K562 (cell line): ENCODE measurements around the gene RNF32. TPM values are rescaled to one million over a fixed set of nuclear protein-coding genes. Genes with fewer than 3 reads are reported as not detected.

Experiments used
- ATAC-seq: fragments of 200-7000 bp; cut with Tn5 transposase; 3 replicates; pipeline ENCODE4 v1.9.1; 2020; ENCODE audit warnings: moderate library complexity
- BruUV-seq: library from RNA; stranded (reverse); fragments of 400-500 nt; replicated peaks from 2 replicates; lab custom pipeline; 2021; lab: Mats Ljungman, UMichigan
- CTCF ChIA-PET: fragments of 300-600 bp; formaldehyde crosslinking; extraction: SDS; loops from one replicate; lab custom pipeline; 2021; ENCODE audit warnings: low intra/inter-chr PET ratio; lab: Yijun Ruan, JAX
- POLR2A ChIA-PET: fragments of 300-600, 350-650 bp; sonication (Branson Sonifier 250); formaldehyde crosslinking; extraction: SDS; loops from one replicate; lab custom pipeline; 2021; ENCODE audit warnings: antibody characterized with exemption, inconsistent platforms; lab: Yijun Ruan, JAX
- DNase-seq, 4 experiments: peaks; one replicate each; pipeline versions ENCODE4 v3.0.0 to v3.0.0-alpha.2; 2011 to 2018; ENCODE audit warnings: low spot score in 3 of 4, mixed read lengths in 3 of 4; ENCODE audit errors: extremely low read depth in 1 of 4
- FAIRE-seq: peaks from 2 replicates; lab custom pipeline; 2011; peaks lifted over from hg19 to GRCh38; lab: Jason Lieb, UNC
- H2AFZ ChIP-seq: 2 replicates; pipeline ENCODE4 v1.6.0; 2011; ENCODE audit warnings: low read depth, low read length, control low read depth, inconsistent platforms
- H3K27ac ChIP-seq: fragments of 200-600 bp; 3 replicates; pipeline ENCODE4 v1.8.0; 2011; ENCODE audit warnings: low read depth, mild to moderate bottlenecking, control low read depth, inconsistent platforms, low read length, moderate library complexity, mixed read lengths; ENCODE audit errors: extremely low read depth
- H3K27me3 ChIP-seq, 2 experiments: fragments of 300-600 bp in 1 of 2; 2 replicates in 1 of 2; 3 replicates in 1 of 2; pipeline versions ENCODE4 v1.6.0 to v1.8.0; 2011; ENCODE audit warnings: inconsistent platforms in 2 of 2, low read length in 2 of 2, mild to moderate bottlenecking in 1 of 2, mixed read lengths in 1 of 2, moderate library complexity in 1 of 2; ENCODE audit not compliant: control insufficient read depth in 2 of 2, insufficient read depth in 2 of 2
- H3K36me3 ChIP-seq: fragments of 300-600 bp; 3 replicates; pipeline ENCODE4 v1.8.0; 2011; ENCODE audit warnings: mild to moderate bottlenecking, low read length, inconsistent platforms; ENCODE audit not compliant: control insufficient read depth, insufficient read depth
- H3K4me1 ChIP-seq, 2 experiments: fragments of 200-600 bp in 1 of 2; replicated peaks in 1 of 2; 2 replicates in 1 of 2; 3 replicates in 1 of 2; pipeline versions ENCODE4 v1.5.1 to v1.8.0; 2011; ENCODE audit warnings: inconsistent platforms in 2 of 2, low read length in 2 of 2, mild to moderate bottlenecking in 1 of 2, mixed read lengths in 1 of 2, moderate library complexity in 1 of 2; ENCODE audit not compliant: control insufficient read depth in 2 of 2, insufficient read depth in 2 of 2
- H3K4me2 ChIP-seq: 2 replicates; pipeline ENCODE4 v1.6.1; 2011; ENCODE audit warnings: low read length, control low read depth, inconsistent platforms, mixed read lengths; ENCODE audit not compliant: insufficient read depth
- H3K4me3 ChIP-seq: fragments of 200-600 bp; sonication (generic), shearing (Covaris generic); 2 replicates; pipeline ENCODE4 v1.5.1; 2016; ENCODE audit warnings: control low read depth, inconsistent platforms
- H3K79me2 ChIP-seq: fragments of 200-600 bp; 3 replicates; pipeline ENCODE4 v1.8.0; 2011; ENCODE audit warnings: low read length, inconsistent platforms; ENCODE audit not compliant: control insufficient read depth, insufficient read depth
- H3K9ac ChIP-seq, 2 experiments: 2 replicates each; pipeline versions ENCODE4 v1.6.0 to v1.6.1; 2011; ENCODE audit warnings: low read depth in 2 of 2, low read length in 2 of 2, control low read depth in 1 of 2, inconsistent platforms in 1 of 2, mild to moderate bottlenecking in 1 of 2, mixed read lengths in 1 of 2; ENCODE audit not compliant: insufficient read depth in 1 of 2
- H3K9me1 ChIP-seq: one replicate; pipeline ENCODE4 v1.6.0; 2011; ENCODE audit warnings: inconsistent platforms, mild to moderate bottlenecking, low read length, moderate library complexity; ENCODE audit not compliant: control insufficient read depth, insufficient read depth
- H3K9me3 ChIP-seq: replicated peaks from 2 replicates; pipeline ENCODE4 v1.5.1; 2011; ENCODE audit warnings: low read depth, low read length, inconsistent platforms; ENCODE audit not compliant: control insufficient read depth, insufficient read depth
- H4K20me1 ChIP-seq: replicated peaks from 2 replicates; pipeline ENCODE4 v1.6.1; 2011; ENCODE audit warnings: low read length, inconsistent platforms, mixed read lengths; ENCODE audit not compliant: control insufficient read depth, insufficient read depth
- CBFA2T2 ChIP-seq: fragments of 450-650 bp; conservative IDR thresholded peaks from 2 replicates; pipeline ENCODE4 v1.6.1; 2017; ENCODE audit warnings: mild to moderate bottlenecking
- HMG20B ChIP-seq: fragments of 250-450 bp; sonication (Bioruptor Pico); IDR thresholded peaks from 2 replicates; pipeline ENCODE4 v1.5.0; 2021; ENCODE audit warnings: mild to moderate bottlenecking
- NFYB ChIP-seq: IDR thresholded peaks from 2 replicates; pipeline ENCODE4 v1.6.1; 2011; ENCODE audit warnings: mild to moderate bottlenecking, moderate library complexity; ENCODE audit not compliant: insufficient read length; ENCODE audit errors: extremely low read depth
- TAF15 ChIP-seq: fragments of 200-400 bp; formaldehyde crosslinking; IDR thresholded peaks from 2 replicates; pipeline ENCODE4 v1.6.1; 2017; ENCODE audit warnings: mild to moderate bottlenecking, low read depth, low read length, moderate library complexity
- TCF3 ChIP-seq: sonication (generic); formaldehyde crosslinking; IDR thresholded peaks from 2 replicates; pipeline ENCODE4 v1.4.0; 2020; ENCODE audit warnings: mild to moderate bottlenecking, missing genetic modification reagents
- ZNF780A ChIP-seq: fragments of 250-450 bp; sonication (Bioruptor Pico); IDR thresholded peaks from 2 replicates; pipeline ENCODE4 v1.5.0; 2021; ENCODE audit warnings: mild to moderate bottlenecking
- WGBS: fragments of 100-300 bp; shearing (Covaris generic); methylation state at CpG from one replicate; pipeline ENCODE4 v1.1.6; 2016; ENCODE audit warnings: low coverage, mixed read lengths; ENCODE audit not compliant: insufficient coverage; ENCODE audit errors: missing lambda C conversion rate; 5-methylcytosine and 5-hydroxymethylcytosine counted together
- in situ Hi-C: fragments of 300-500 bp; cut with MboI; formaldehyde crosslinking; loops from 4 replicates; pipeline ENCODE4 v1.15.0; 2018; ENCODE audit warnings: inconsistent platforms, mixed read lengths
- intact Hi-C: fragments of 100-400 bp; cut with micrococcal nuclease; formaldehyde crosslinking; loops from 2 replicates; pipeline ENCODE4 v1.14.2; 2022
- polyA plus RNA-seq, 8 experiments: library from polyadenylated mRNA; depleted of rRNA in 4 of 8; stranded (reverse) in 5 of 8; unstranded in 3 of 8; fragments of >200 nt; fragmentation: Nextera tagmentation in 2 of 8; fragmentation: Illumina TruSeq in 1 of 8; extraction: Ambion mirVana in 2 of 8; extraction: Trizol in 1 of 8; gene quantifications; 2 replicates each; pipeline versions ENCODE4 v1.2.1 to v1.2.3, GENCODE V29; 2011 to 2014; ENCODE audit warnings: inconsistent platforms in 1 of 8, missing spikeins in 1 of 8
- total RNA-seq, 7 experiments: library from RNA; depleted of rRNA in 6 of 7; stranded (reverse); fragments of >200 nt in 6 of 7; fragmentation: Illumina TruSeq in 2 of 7; extraction: Trizol in 2 of 7; gene quantifications; 2 replicates each; pipeline versions ENCODE4 v1.2.1 to v1.2.3, GENCODE V29; 2011 to 2021; ENCODE audit warnings: low replicate concordance in 1 of 7
- TF ChIP-seq, protein P1 (sequence below), 2 experiments: fragments of 450-650 bp; IDR thresholded peaks; 2 replicates each; pipeline ENCODE4 v1.6.1; 2016; ENCODE audit warnings: mild to moderate bottlenecking in 2 of 2, borderline replicate concordance in 1 of 2, low read depth in 1 of 2, moderate library complexity in 1 of 2
- TF ChIP-seq, protein P2 (sequence below): fragments of 450-650 bp; formaldehyde crosslinking; conservative IDR thresholded peaks from 2 replicates; pipeline ENCODE4 v1.4.0; 2022; ENCODE audit warnings: mild to moderate bottlenecking, missing genetic modification characterization

Gene RNF32
- total and polyA plus RNA-seq, 9 of the 15 experiments (the other 6 are each of a cell fraction or from before 2014, with no cell fraction given), result 2.6 to 7.0 (median 4.6) TPM

DNA sequence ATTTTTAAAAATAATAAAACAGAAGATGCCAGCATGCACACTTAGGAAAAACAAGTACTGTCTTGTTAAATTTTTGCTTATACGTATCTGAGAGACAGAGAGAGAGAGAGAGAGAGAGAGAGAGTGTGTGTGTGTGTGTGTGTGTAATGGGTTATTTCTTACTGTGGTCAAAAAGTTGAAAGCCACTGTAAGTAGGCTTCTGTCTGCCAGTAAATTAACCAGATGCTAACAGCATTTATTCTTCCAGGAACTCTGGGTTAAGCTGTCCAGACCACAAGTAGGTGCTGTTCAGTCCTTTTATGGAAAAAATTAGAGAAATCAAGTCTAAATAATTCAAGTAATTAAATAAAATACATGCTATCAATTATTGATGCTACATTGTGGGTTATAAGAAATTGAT, 39.7 kb downstream of the RNF32 start:
- FAIRE-seq, result no peak

DNA sequence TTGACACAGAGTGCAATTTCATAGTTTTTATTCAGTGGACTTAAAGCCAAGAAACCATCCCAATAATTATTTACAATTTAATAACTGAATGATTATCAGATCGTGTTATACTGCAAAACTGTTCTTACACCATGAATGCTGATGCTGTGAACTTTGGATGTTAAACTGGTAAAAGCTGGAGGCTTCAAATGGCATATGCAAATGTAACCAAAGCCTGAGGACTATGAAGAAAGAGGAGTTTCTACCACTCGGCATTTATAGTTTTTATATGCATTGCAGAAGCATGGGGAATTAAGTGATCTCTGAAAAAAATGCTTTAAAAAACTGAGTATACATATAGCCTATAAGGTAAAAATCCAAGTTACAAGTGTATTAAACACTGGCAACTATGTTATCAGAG, 42.4 kb downstream of the RNF32 start:
- Histone ChIP-seq H3K9me3 (no peaks in the 10 kb centered on the region), H3K27me3 (no peaks in the 10 kb centered on the region), H3K36me3 (peaks cover 61% of the 10 kb centered on the region), H3K79me2 (no peaks in the 10 kb centered on the region), H3K9me1 (no peaks in the 10 kb centered on the region), H3K4me3 (no peak overlapping the region), H2AFZ (no peak overlapping the region), H3K27ac (no peak overlapping the region), H4K20me1 (no peaks in the 10 kb centered on the region), H3K4me1 (no peaks in the 10 kb centered on the region), H3K9ac (no peak overlapping the region), H3K4me2 (no peak overlapping the region)
- WGBS, result 67% methylated on average over 2 of the region's 2 CpGs
- intact Hi-C loops, result no loop called here
- in situ Hi-C loops, result no loop called here
- ChIA-PET CTCF (no interaction called here), POLR2A (interaction anchor here (0.7 to 2.3 kb wide), 3 partner anchors 15 to 414 kb away, joined by 3 to 9 read pairs (median 3); no protein-coding TSS in a partner anchor)
- DNase-seq (no peak), FAIRE-seq (no peak), ATAC-seq (no peak)
- BruUV-seq, result no TSS peak
- TF ChIP-seq NFYB (no peak), ZNF780A (CRISPR knock-in tag) (no peak)
- TF ChIP-seq, protein P1, sequence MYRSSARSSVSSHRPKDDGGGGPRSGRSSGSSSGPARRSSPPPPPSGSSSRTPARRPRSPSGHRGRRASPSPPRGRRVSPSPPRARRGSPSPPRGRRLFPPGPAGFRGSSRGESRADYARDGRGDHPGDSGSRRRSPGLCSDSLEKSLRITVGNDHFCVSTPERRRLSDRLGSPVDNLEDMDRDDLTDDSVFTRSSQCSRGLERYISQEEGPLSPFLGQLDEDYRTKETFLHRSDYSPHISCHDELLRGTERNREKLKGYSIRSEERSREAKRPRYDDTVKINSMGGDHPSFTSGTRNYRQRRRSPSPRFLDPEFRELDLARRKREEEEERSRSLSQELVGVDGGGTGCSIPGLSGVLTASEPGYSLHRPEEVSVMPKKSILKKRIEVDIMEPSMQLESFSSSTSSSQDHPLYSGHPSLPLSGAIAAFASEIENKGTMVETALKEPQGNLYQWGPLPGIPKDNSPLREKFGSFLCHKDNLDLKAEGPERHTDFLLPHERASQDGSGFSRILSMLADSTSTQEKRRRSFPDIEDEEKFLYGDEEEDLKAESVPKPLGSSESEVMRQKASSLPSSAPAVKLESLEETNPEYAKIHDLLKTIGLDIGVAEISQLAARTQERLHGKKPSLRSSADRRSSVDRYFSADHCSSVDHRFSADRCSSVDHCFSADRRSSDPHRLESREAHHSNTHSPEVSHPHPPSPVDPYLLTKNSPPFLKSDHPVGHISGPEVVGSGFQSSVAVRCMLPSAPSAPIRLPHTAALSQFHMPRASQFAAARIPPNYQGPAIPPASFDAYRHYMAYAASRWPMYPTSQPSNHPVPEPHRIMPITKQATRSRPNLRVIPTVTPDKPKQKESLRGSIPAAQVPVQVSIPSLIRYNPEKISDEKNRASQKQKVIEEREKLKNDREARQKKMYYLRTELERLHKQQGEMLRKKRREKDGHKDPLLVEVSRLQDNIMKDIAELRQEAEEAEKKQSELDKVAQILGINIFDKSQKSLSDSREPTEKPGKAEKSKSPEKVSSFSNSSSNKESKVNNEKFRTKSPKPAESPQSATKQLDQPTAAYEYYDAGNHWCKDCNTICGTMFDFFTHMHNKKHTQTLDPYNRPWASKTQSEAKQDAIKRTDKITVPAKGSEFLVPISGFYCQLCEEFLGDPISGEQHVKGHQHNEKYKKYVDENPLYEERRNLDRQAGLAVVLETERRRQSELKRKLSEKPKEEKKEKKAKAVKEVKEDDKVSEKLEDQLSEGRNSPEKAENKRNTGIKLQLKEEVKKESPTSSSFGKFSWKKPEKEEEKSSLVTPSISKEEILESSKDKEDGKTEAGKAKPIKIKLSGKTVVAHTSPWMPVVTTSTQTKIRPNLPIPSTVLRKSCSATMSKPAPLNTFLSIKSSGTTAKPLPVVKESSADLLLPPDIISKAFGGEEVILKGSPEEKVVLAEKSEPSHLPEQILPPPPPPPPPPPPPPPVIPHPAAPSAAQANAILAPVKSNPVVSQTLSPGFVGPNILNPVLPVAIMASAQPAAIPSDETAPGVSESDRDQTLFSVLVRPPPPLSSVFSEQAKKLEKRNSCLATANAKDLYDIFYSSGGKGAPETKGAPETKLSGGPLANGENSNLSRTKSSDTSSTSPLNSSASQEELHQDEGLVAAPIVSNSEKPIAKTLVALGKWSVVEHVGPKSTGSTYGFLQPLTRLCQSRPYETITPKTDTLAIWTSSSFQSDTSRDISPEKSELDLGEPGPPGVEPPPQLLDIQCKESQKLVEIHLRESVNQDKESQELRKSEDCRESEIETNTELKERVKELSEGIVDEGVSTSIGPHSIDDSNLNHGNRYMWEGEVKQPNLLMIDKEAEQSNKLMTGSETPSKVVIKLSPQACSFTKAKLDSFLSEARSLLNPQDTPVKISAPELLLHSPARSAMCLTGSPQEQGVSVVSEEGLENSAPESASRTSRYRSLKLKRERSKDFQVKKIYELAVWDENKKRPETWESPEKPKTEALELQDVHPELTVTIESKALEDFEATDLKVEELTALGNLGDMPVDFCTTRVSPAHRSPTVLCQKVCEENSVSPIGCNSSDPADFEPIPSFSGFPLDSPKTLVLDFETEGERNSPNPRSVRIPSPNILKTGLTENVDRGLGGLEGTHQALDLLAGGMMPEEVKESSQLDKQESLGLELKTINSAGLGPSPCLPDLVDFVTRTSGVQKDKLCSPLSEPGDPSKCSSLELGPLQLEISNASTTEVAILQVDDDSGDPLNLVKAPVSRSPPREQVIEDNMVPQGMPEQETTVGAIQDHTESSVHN (IDR thresholded peaks at IDR 0.05; ENCODE audit: borderline replicate concordance in 1 of 2, low read depth in 1 of 2), result no peak

More for the DNA sequence above, 39.7 kb downstream of the RNF32 start:
- Histone ChIP-seq H3K27ac (no peak overlapping the region), H3K9ac (no peak overlapping the region), H4K20me1 (no peaks in the 10 kb centered on the region), H3K4me2 (no peak overlapping the region), H3K4me3 (no peak overlapping the region), H2AFZ (no peak overlapping the region), H3K79me2 (no peaks in the 10 kb centered on the region)
- WGBS, result 100% methylated on average over 1 of the region's 1 CpG
- no peak for TF ChIP-seq TAF15
- TF ChIP-seq CBFA2T2, result no peak
- no peak for TF ChIP-seq HMG20B (CRISPR knock-in tag)
- TF ChIP-seq TCF3, result no peak
- TF ChIP-seq, protein P2, sequence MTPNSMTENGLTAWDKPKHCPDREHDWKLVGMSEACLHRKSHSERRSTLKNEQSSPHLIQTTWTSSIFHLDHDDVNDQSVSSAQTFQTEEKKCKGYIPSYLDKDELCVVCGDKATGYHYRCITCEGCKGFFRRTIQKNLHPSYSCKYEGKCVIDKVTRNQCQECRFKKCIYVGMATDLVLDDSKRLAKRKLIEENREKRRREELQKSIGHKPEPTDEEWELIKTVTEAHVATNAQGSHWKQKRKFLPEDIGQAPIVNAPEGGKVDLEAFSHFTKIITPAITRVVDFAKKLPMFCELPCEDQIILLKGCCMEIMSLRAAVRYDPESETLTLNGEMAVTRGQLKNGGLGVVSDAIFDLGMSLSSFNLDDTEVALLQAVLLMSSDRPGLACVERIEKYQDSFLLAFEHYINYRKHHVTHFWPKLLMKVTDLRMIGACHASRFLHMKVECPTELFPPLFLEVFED (CRISPR knock-in tag), result 0 out of 2 replicates have a peak, but pooled peaks have one; percentile 19
- TF ChIP-seq, all 486 proteins: peak for 1
- BruUV-seq, result no TSS peak
- Histone ChIP-seq H3K27me3 (no peaks in the 10 kb centered on the region), H3K4me1 (0 out of 5 replicates have a peak, but pooled peaks cover 0 to 3% of the 10 kb centered on the region in 2 experiments), H3K9me3 (no peaks in the 10 kb centered on the region), H3K36me3 (peaks cover 82% of the 10 kb centered on the region), H3K9me1 (no peaks in the 10 kb centered on the region)
- ATAC-seq (no peak), DNase-seq (no peak)
- in situ Hi-C loops (no loop called here), intact Hi-C loops (no loop called here)
- ChIA-PET CTCF (no interaction called here), POLR2A (no interaction called here)
